ENCODE measurements around the gene DNAJC11. TPM values are rescaled to one million over a fixed set of nuclear protein-coding genes. Genes with fewer than 3 reads are reported as not detected.
"Not testable (repeated sequence)": the region's sequence is repeated elsewhere in the genome, so short reads cannot be mapped to it uniquely, and the experiment has no call there.

The DNAJC11 gene
- total RNA-seq, 1 experiment from 2014 or later: 75.6 TPM

DNA sequence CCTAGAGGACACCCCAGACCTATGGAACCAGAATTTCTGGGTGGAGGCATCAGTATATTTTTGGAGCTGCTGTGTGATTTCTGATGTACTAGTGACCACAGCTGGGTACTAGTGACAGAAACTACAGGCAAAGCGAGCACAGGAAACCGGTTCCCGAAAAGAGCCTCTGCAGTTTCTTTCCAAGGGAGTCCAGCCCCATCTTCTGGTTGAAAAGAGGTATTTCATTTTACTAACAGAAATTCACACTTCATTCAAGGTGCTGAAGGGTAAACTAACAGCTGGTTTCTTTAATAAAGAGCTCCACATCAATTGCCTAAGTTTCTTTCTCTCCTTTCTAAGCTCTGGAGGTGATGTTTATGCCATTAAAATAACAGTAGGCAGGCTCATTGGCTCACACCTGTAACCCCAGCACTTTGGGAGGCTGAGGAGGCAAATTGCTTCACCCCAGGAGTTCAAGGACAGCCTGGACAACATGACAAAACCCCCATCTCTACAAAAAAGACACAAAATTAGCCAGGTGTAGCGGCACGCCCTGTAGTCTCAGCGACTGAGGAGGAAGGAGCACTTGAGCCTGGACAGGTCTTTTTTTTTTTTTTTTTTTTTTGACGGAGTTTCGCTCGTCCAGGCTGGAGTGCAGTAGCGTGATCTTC, 55.0 kb downstream of the DNAJC11 start (continued):
- TF ChIP-seq, protein P1, sequence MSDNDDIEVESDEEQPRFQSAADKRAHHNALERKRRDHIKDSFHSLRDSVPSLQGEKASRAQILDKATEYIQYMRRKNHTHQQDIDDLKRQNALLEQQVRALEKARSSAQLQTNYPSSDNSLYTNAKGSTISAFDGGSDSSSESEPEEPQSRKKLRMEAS (IDR thresholded peaks at IDR 0.05): no peak
- TF ChIP-seq CBX3 (IDR thresholded peaks at IDR 0.05; ENCODE audit: low read depth) (no peak), EZH2phosphoT487 (IDR thresholded peaks at IDR 0.05; ENCODE audit: borderline replicate concordance) (no peak), CEBPB (IDR thresholded peaks at IDR 0.05; ENCODE audit: low read depth) (no peak), POLR2AphosphoS5 (IDR thresholded peaks at IDR 0.05; ENCODE audit: low read depth, low read length) (no peak), FOSL1 (IDR thresholded peaks at IDR 0.05; ENCODE audit: low read depth) (no peak)

DNA sequence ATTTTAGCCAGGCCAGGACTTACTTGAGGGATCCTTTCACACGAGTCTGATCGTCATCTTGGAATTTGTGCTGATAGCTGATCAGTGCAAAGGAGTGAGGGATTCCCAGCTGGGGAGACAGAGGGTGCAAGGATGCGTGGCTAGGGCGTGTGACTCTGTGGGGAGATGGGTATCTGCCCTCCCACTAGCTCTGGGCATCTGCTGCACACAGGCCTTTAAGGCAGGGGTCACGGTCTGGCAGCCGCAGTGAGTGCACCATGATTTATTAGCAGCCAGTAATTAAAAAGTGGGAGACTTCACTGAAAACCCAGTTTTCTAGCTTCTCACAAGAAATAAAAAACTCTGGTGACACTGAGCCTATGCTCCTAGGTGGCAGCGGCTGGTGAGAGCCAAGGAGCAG, 56.6 kb downstream of the DNAJC11 start:
- Histone ChIP-seq H3K9me3 (ENCODE audit: control insufficient read depth in 1 of 2, insufficient read depth in 1 of 2, low read depth in 1 of 2, low read length in 2 of 2) (no peaks in the 10 kb centered on the region), H3K4me2 (ENCODE audit: low read length) (no peak overlapping the region), H4K20me1 (ENCODE audit: insufficient read depth) (no peaks in the 10 kb centered on the region), H3K27me3 (ENCODE audit: insufficient read depth, low read length) (no peaks in the 10 kb centered on the region), H3K79me2 (ENCODE audit: insufficient read depth, low read length) (no peaks in the 10 kb centered on the region), H3K4me1 (ENCODE audit: control insufficient read depth in 1 of 2, insufficient read depth in 2 of 2, low read length in 2 of 2) (no peaks in the 10 kb centered on the region), H3K4me3 (replicated peaks in 1 of 2; ENCODE audit: low read depth in 1 of 2, low read length in 2 of 2) (no peak overlapping the region), H2AFZ (ENCODE audit: low read depth, low read length, poor library complexity, severe bottlenecking) (no peak overlapping the region), H3K36me3 (ENCODE audit: control insufficient read depth in 1 of 2, insufficient read depth in 2 of 2, low read length in 2 of 2) (peaks cover 14 to 23% of the 10 kb centered on the region in 2 experiments; a peak in 3 of 4 replicates), H3K27ac (ENCODE audit: low read depth, low read length) (no peak overlapping the region), H3K9me2 (ENCODE audit: insufficient read depth) (no peaks in the 10 kb centered on the region), H3K9ac (ENCODE audit: low read length) (no peak overlapping the region)
- no TSS peak for BruUV-seq (replicated peaks)
- ChIA-PET RAD21 (ENCODE audit: low non-redundant PET in 1 of 2, low total read pairs in 2 of 2, uncharacterized antibody in 2 of 2, unreplicated experiment in 2 of 2) (no interaction called here), CTCF (interaction anchor here (2.6 kb wide), 1 partner anchor 156 kb away, joined by 7 read pairs; no protein-coding TSS in a partner anchor), POLR2A (no interaction called here)
- DNase-seq (ENCODE audit: low read depth, low spot score) (no peak), ATAC-seq (no peak)
- TF ChIP-seq ZBTB33 (IDR thresholded peaks at IDR 0.05; ENCODE audit: extremely low read depth, insufficient replicate concordance, low read length): no peak
- TF ChIP-seq ZNF274 (IDR thresholded peaks at IDR 0.05; ENCODE audit: low read depth, low read length): no peak
- TF ChIP-seq, protein P1 (IDR thresholded peaks at IDR 0.05): no peak
- no peak for TF ChIP-seq ZFX (IDR thresholded peaks at IDR 0.05)
- TF ChIP-seq ELF1 (IDR thresholded peaks at IDR 0.05; ENCODE audit: borderline replicate concordance, low read depth): no peak
- TF ChIP-seq CBX3 (IDR thresholded peaks at IDR 0.05; ENCODE audit: low read depth): no peak
- TF ChIP-seq EZH2phosphoT487 (IDR thresholded peaks at IDR 0.05; ENCODE audit: borderline replicate concordance): no peak
- TF ChIP-seq CEBPB (IDR thresholded peaks at IDR 0.05; ENCODE audit: low read depth): no peak
- TF ChIP-seq EGR1 (IDR thresholded peaks at IDR 0.05; ENCODE audit: low read depth): no peak
- TF ChIP-seq EZH2 (IDR thresholded peaks at IDR 0.05): no peak
- no peak for TF ChIP-seq YY1 (IDR thresholded peaks at IDR 0.05; ENCODE audit: extremely low read depth, insufficient replicate concordance, low read depth, low read length)
- intact Hi-C loops (cut with micrococcal nuclease): no loop called here

- POLR2A ChIA-PET; H3K27ac ChIP-seq (ENCODE audit: low read depth, low read length); H3K27me3 ChIP-seq (ENCODE audit: insufficient read depth, low read length); RAD21 ChIA-PET (ENCODE audit: low non-redundant PET in 1 of 2, low total read pairs in 2 of 2, uncharacterized antibody in 2 of 2, unreplicated experiment in 2 of 2); H3K4me1 ChIP-seq (ENCODE audit: control insufficient read depth in 1 of 2, insufficient read depth in 2 of 2, low read length in 2 of 2); H3K79me2 ChIP-seq (ENCODE audit: insufficient read depth, low read length); DNase-seq (ENCODE audit: low read depth, low spot score); H3K9me2 ChIP-seq (ENCODE audit: insufficient read depth); H2AFZ ChIP-seq (ENCODE audit: low read depth, low read length, poor library complexity, severe bottlenecking); H4K20me1 ChIP-seq (ENCODE audit: insufficient read depth); CTCF ChIA-PET; BruUV-seq (replicated peaks); H3K9ac ChIP-seq (ENCODE audit: low read length); H3K4me3 ChIP-seq (replicated peaks in 1 of 2; ENCODE audit: low read depth in 1 of 2, low read length in 2 of 2); ATAC-seq; H3K9me3 ChIP-seq (ENCODE audit: control insufficient read depth in 1 of 2, insufficient read depth in 1 of 2, low read depth in 1 of 2, low read length in 2 of 2); H3K4me2 ChIP-seq (ENCODE audit: low read length): not testable (repeated sequence)
- H3K36me3 ChIP-seq (ENCODE audit: control insufficient read depth in 1 of 2, insufficient read depth in 2 of 2, low read length in 2 of 2): peaks cover 34 to 39% of the 10 kb centered on the region in 2 experiments
- intact Hi-C loops (cut with micrococcal nuclease): loop anchor here (1.0 kb wide), 1 partner anchor 94 kb away; no protein-coding TSS in a partner anchor
Measured at GRCh38 chr1:6640867-6641266, 60.7 kb downstream of the DNAJC11 start.

Measured in HCT116 (cell line).